Measurements from ENCODE around the gene DNAJB1.
"Not testable (repeated sequence)": the region's sequence is repeated elsewhere in the genome, so short reads cannot be mapped to it uniquely, and the experiment has no call there.

The DNAJB1 gene

DNA sequence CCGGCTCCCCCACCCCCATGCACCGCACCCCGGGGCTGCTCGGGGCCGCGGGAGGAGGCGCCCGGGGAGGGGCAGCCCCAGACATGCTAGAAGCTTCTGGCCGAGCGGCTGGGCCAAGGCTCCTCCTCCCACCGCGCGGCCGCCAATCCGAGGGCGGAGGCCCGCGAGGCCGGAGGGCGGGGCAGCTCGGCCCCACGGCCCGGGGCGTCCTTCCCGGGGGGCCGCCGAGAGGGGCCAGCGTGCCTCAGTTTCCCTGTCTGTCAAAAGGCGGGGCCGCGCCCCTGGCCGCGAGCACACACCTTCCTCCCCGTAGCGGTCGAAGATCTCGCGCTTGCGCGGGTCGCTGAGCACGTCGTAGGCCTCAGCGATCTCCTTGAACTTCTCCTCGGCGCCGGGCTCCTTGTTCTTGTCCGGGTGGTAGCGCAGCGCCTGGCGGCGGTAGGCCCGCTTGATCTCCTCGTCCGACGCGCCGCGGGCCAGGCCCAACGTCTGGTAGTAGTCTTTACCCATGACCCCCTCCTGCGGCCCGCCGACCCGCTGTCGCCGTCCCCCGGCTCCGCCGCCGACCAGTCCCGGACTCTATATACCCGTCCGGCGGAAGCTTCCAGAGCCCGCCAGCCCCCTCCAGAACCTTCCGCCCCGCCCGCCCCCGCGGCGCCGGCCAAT is at the start of gene DNAJB1:
TSS of gene DNAJB1 (minus strand) at position 558 of the 666 bp plus-strand sequence. CDS start at position 510, 48 bp downstream.
- peak; percentile 79 to 82 for DNase-seq

- no peak for DNase-seq
Measured at GRCh38 chr19:14567079-14567478, 48.9 kb upstream of the DNAJB1 start.

GRCh38 chr19:14566712-14567077 is 48.5 kb upstream of the DNAJB1 start:
- no peak for DNase-seq

- no peak for DNase-seq
Measured at GRCh38 chr19:14565765-14566711, 47.8 kb upstream of the DNAJB1 start.

- DNase-seq: no peak
Measured at GRCh38 chr19:14565298-14565679, 47.1 kb upstream of the DNAJB1 start.

DNA sequence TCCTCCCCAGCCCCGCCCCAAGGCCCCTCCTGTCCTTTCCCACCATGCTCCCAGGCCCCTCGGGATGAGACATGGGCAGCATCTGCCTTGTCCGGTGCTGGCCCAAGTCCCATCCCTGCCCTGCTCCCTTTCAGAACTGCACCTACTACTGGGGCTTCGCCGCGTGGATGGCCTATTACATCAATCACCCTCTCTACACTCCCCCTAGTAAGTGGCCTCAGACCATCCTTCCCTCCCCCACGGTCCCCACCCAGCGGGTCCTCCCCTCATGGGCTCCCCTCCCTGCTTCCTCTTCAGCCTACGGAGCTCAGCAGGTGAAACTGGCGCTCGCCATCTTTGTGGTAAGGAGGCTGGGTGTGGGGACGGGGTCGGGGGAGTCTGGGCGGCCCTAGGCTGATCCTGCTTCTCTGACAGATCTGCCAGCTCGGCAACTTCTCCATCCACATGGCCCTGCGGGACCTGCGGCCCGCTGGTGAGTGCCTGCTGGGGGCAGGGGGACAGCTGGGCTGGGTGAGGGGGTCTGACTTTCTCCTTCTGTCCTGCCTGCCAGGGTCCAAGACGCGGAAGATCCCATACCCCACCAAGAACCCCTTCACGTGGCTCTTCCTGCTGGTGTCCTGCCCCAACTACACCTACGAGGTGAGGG is 46.6 kb upstream of the DNAJB1 start:
- not testable (repeated sequence) for DNase-seq

DNA sequence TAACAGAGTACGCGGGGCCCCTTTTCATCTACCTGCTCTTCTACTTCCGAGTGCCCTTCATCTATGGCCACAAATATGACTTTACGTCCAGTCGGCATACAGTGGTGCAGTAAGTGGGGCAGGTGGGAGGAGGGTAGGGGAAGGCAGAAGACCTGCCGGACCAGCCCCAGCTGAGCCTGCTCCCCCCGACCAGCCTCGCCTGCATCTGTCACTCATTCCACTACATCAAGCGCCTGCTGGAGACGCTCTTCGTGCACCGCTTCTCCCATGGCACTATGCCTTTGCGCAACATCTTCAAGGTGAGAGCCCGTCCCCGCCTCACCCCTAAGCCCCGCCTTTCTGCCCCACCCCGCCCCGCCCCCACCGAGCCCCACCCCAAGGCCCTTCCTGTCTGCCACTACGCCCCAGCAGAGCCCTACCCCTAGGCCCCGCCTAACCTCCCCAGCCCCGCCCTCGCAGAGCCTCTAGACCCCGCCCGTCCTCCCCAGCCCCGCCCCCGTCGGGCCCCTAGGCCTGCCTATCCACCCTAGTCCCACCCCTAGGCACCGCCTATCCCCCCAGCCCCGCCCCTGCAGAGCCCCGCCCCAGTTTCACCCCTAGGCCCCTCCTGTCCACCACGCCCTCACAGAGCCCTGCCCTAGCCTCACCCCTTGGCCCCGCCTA is 45.9 kb upstream of the DNAJB1 start:
- DNase-seq: peak; percentile 54 to 59

GRCh38 chr19:14563590-14563926 is 45.4 kb upstream of the DNAJB1 start:
- no peak for DNase-seq

DNA sequence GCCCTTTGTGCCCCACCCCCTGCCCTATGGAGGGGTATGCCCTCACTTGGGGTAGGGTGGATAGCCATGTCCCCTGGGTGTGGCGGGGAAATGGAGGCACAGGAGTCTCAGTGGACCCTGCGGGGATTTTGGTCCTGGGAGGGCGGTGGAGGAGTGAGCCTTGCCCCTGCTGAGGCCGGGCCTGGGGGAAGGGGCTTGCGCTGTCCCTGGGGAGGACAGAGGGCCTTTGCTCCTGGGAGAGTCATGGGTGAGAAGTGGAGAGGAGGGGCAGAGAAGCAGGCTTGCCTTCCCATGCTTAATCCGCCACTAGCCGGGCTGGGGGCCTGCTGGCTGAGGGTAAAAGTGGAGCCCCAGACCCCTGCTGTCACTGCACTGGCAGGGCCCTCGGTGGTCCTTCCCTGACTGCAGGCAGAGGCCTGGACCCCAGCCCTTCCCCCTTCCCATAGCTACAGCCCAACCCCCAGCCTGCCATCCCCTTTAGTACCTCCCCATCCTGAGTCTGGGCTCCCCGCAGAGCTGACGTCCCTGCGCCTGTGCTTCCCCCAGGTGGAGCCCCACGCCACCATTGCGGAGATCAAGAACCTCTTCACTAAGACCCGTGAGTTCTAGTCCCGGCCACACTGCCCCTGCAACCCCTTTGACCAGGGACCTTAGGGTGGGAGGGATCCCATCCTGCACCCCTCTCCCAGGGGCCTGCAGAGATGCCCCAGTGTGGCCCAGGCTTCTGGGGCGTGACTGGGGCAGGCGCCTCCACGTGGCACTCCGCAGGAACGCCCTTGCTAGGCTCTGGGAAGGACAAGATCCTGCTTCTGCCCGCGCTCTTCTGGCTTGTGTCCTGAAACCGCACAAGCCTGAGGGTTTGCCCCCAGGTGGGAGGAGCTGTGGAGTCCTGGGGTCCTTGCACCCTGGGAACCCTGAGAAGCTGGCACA is 44.7 kb upstream of the DNAJB1 start:
- no peak for DNase-seq

DNA sequence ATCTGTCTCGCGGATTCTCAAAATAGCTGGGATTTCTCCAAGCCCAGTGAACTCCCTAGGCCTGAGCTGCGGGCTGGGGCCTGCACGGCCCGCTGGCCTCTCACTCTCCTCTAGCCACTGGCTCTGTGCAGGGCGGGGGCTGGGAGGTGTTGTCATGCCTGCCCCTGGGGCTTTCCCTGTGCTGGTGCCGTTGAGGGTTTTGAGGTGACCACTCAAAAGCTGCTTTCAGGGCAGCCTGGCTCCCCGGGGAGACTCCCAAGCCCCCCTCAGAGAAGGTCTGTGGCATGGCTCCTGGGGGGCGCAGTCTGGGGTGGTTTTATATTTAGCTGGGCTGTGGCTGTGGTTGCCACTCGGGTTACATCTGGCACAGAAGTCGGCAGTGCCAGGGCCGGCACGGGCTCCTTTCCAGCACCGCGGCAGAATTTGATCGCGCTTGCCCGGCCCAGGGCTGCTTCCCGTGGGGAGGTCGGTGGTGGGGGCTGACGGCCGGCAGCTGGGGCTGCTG is 43.7 kb upstream of the DNAJB1 start:
- DNase-seq: peak; percentile 40 to 59

GRCh38 chr19:14561249-14561648 is 43.1 kb upstream of the DNAJB1 start:
- no peak for DNase-seq

DNA sequence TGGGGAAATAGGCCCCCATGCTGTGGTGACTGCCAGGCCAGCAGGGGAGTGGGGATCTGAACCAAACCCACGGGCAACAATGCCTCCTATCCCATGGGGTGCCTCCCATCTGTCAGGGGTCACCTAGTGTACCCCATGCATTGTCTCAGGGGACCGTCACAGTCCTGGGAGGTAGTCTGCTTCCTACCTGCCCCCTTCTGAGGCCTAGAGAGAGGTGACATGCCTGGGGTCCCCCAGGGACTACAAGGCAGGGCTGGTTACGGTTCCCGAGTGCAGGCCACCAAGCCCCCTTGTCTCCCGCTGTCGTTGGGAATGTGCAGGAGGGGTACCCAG is 42.5 kb upstream of the DNAJB1 start:
- no peak for DNase-seq

DNA sequence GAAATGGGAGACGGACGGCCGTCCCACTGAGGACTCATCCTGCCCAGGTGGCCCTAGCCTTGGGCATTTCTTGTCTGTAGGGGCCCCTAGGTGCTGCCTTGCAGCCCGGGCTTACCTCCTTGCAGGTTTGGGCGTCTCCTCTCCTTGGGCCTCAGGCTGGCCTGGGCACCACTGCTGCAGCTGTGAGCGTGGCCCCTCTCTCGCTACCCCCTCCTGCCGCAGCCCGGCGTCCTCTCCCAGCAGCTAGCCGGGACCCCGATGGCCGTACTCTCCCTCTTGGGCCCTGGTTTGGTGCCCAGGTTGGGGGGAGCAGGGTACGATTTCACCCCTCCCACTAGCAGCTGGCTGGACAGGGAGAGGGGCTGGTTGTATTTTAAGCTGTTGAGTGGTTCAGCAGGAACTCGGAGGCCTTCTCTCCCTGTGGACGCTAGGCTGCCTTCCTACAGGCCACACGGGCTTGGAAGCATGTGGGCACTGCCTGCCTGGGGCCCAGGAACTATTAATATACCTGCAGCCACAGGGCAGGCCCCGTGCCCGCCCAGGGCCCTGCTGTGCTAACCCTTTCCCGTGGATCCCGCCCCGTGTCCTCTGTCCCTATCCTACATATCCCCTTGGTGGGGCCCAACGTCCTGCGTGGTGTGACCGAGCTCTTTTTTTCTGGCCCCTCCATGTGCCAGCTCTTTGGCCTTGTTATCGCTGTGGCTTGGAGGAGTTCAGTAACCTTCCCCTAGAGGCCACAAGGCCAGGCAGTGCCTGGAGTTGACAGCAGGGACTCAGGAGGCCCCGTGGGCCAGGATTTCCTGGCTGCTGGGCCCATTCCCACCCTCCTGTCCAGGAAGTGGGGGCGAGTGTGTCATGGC is 41.9 kb upstream of the DNAJB1 start:
- DNase-seq: no peak

GRCh38 chr19:14558370-14559066 is 40.3 kb upstream of the DNAJB1 start:
- no peak for DNase-seq

DNA sequence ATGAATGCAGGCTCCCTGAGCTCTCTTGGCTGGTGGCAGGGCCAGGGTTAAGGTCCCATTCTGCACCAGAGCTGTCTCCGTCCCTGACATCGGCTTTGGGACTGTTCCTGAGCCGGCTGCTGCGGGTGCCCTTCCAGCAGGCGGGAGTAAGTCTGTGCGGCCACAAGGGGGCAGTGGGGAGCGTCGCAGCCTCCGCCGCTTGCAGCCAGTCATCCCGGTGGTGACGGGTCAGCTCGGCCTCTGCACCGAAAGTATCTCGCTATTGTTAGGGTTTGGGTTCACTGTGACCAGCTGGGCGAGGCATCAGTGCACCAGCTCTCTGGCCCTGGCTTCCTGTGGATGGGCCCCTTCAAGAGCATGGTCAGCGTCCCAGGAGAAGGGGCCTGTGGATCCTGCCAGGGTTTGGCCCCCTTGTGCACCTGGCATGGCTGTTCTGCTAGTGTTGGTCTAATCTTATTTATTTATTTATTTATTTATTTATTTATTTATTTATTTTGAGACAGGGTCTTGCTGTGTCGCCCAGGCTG is 38.5 kb upstream of the DNAJB1 start:
- DNase-seq: peak; percentile 72 to 79

DNA sequence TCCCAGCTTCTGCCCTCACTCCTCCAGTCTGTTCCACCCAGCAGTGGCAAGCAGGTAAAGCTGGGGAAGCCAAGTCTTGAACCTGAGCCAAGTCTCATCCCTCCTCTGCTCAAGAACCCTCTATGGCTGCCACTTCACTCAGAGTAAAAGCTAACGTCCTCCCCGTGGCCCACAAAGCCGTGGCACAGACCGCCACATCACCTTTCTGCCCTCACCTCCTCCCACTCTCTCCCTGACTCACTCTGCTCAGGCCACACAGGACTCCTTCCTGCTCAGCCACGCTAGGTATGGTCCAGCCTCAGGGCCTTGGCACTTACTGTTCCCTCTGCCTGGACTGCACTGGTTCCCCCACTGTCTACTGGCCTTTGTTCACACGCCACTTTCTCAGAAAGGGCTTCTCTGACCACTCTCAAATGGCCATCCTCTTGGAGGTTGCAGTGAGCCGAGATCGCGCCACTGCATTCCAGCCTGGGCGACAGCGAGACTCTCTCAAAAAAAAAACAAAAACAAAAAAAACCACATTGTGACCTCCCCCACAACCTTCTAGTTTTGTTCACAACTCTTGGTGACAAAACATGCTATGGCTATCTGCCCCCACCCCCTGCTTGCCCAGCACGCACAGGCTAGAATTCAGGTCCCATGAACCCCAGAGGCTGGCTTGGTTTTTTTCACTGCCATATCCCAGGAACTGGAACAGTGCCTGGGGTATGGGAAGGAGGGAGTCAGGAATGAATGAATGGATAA is 37.9 kb upstream of the DNAJB1 start:
- DNase-seq: no peak

DNA sequence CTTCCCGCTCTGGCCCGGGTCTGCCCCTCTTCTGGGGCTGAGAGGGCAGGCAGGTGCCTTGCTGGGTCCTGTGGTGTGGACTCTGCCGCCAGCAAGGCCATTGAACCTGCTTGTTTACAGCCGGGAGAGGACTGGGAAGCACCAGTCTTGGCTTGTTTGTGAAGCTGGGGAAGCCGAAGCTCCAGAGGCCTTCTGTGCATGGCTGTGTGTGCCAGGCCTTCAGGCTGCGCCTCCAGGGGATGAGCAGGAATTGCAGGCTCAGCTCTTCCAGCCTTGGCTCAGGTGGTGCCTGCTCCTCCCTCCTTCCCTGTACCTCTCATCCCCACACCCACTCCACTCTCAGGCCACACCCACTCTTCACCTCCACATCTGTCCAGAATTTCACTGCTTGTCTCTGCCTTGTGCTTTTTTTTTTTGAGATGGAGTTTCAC is 36.2 kb upstream of the DNAJB1 start:
- DNase-seq: no peak

- DNase-seq: no peak
Measured at GRCh38 chr19:14553939-14554243, 35.7 kb upstream of the DNAJB1 start.
